SK-N-SH (cell line): ENCODE measurements around the gene TMEM163. TPM values are rescaled to one million over a fixed set of nuclear protein-coding genes. Genes with fewer than 3 reads are reported as not detected.

Source experiments
- CTCF ChIA-PET: fragments of 300-600, 350-600 bp; formaldehyde crosslinking; extraction: SDS; loops from one replicate; lab custom pipeline; 2021; lab: Yijun Ruan, JAX
- POLR2A ChIA-PET: fragments of 350-600 bp; sonication (Branson Sonifier 250); formaldehyde crosslinking; extraction: SDS; loops from one replicate; lab custom pipeline; 2020; ENCODE audit warnings: antibody characterized with exemption, inconsistent platforms; lab: Yijun Ruan, JAX
- DNase-seq: peaks from one replicate; pipeline ENCODE4 v3.0.0; 2012
- H2AFZ ChIP-seq: fragments of 200-600 bp; sonication (generic); 2 replicates; pipeline ENCODE4 v1.8.1; 2016; ENCODE audit warnings: antibody characterized with exemption, mild to moderate bottlenecking, low read depth
- H3F3A ChIP-seq: fragments of 200-600 bp; sonication (generic); replicated peaks from 2 replicates; pipeline ENCODE3; 2016; ENCODE audit warnings: antibody characterized with exemption, mild to moderate bottlenecking; ENCODE audit not compliant: insufficient read depth
- H3K27ac ChIP-seq, 2 experiments: fragments of 200-500 bp in 1 of 2; fragments of 200-600 bp in 1 of 2; sonication (Bioruptor generic) in 1 of 2; sonication (generic), shearing (Covaris generic) in 1 of 2; 2 replicates each; pipeline versions ENCODE4 v1.5.1 to v1.6.1; 2014 to 2016; ENCODE audit warnings: low read depth in 2 of 2, inconsistent platforms in 1 of 2, low read length in 1 of 2, mild to moderate bottlenecking in 1 of 2, mixed read lengths in 1 of 2
- H3K27me3 ChIP-seq: fragments of 200-600 bp; sonication (generic), shearing (Covaris generic); 2 replicates; pipeline ENCODE4 v1.6.1; 2016; ENCODE audit warnings: mixed run types; ENCODE audit not compliant: insufficient read depth
- H3K36me3 ChIP-seq, 2 experiments: fragments of 200-500 bp in 1 of 2; fragments of 200-600 bp in 1 of 2; sonication (Bioruptor generic) in 1 of 2; sonication (generic) in 1 of 2; replicated peaks in 1 of 2; 2 replicates each; pipeline versions ENCODE3 to v1.5.1; 2014 to 2016; ENCODE audit warnings: low read length in 1 of 2, mild to moderate bottlenecking in 1 of 2; ENCODE audit not compliant: insufficient read depth in 2 of 2, control insufficient read depth in 1 of 2
- H3K4me1 ChIP-seq, 2 experiments: fragments of 200-500 bp in 1 of 2; fragments of 200-600 bp in 1 of 2; sonication (Bioruptor generic) in 1 of 2; sonication (generic), shearing (Covaris generic) in 1 of 2; 2 replicates each; pipeline versions ENCODE4 v1.5.1 to v1.6.1; 2014 to 2016; ENCODE audit warnings: low read depth in 1 of 2, low read length in 1 of 2, mixed run types in 1 of 2; ENCODE audit not compliant: insufficient read depth in 2 of 2, control insufficient read depth in 1 of 2
- H3K4me2 ChIP-seq: fragments of 200-600 bp; sonication (generic), shearing (Covaris generic); 2 replicates; pipeline ENCODE4 v1.6.1; 2017; ENCODE audit warnings: mixed run types
- H3K4me3 ChIP-seq, 2 experiments: fragments of 200-500 bp in 1 of 2; fragments of 200-600 bp in 1 of 2; sonication (Bioruptor generic) in 1 of 2; sonication (generic), shearing (Covaris generic) in 1 of 2; 2 replicates each; pipeline versions ENCODE4 v1.5.1 to v1.8.1; 2014 to 2016; ENCODE audit warnings: low read depth in 2 of 2, inconsistent platforms in 1 of 2, low read length in 1 of 2, mild to moderate bottlenecking in 1 of 2, mixed read lengths in 1 of 2, moderate library complexity in 1 of 2
- H3K79me2 ChIP-seq: fragments of 200-600 bp; sonication (generic); 2 replicates; pipeline ENCODE4 v1.8.1; 2017; ENCODE audit warnings: mild to moderate bottlenecking; ENCODE audit not compliant: insufficient read depth
- H3K9ac ChIP-seq: fragments of 200-600 bp; sonication (generic); 2 replicates; pipeline ENCODE4 v1.6.1; 2017; ENCODE audit warnings: mixed run types
- H3K9me2 ChIP-seq: fragments of 200-600 bp; sonication (generic); 2 replicates; pipeline ENCODE4 v1.6.1; 2017; ENCODE audit warnings: mixed run types
- H3K9me3 ChIP-seq: fragments of 200-600 bp; sonication (generic); 2 replicates; pipeline ENCODE4 v1.6.1; 2017; ENCODE audit warnings: mixed run types, mild to moderate bottlenecking, moderate library complexity
- H4K20me1 ChIP-seq: fragments of 200-600 bp; sonication (generic); 2 replicates; pipeline ENCODE4 v1.6.1; 2017; ENCODE audit warnings: mild to moderate bottlenecking, mixed run types; ENCODE audit not compliant: insufficient read depth
- CHD2 ChIP-seq: fragments of 150-350 bp; IDR thresholded peaks from 2 replicates; pipeline ENCODE4 v1.6.1; 2018; ENCODE audit warnings: low read length; ENCODE audit not compliant: partially characterized antibody
- EP300 ChIP-seq, 2 experiments: IDR thresholded peaks; 2 replicates each; pipeline versions ENCODE4 v1.4.0 to v1.6.1; 2012; ENCODE audit warnings: borderline replicate concordance in 1 of 2, low read depth in 1 of 2, low read length in 1 of 2
- EZH2phosphoT487 ChIP-seq: fragments of 200-600 bp; sonication (generic); IDR thresholded peaks from 2 replicates; pipeline ENCODE4 v1.6.1; 2017; ENCODE audit warnings: low read depth, mixed run types, mild to moderate bottlenecking, antibody characterized with exemption, moderate library complexity, borderline replicate concordance
- FOSL2 ChIP-seq: IDR thresholded peaks from 2 replicates; pipeline ENCODE4 v1.4.0; 2012; ENCODE audit warnings: low read depth, mild to moderate bottlenecking, moderate library complexity, borderline replicate concordance
- FOXM1 ChIP-seq: IDR thresholded peaks from 2 replicates; pipeline ENCODE4 v1.4.0; 2012; ENCODE audit warnings: low read depth, mild to moderate bottlenecking
- GABPA ChIP-seq: IDR thresholded peaks from 2 replicates; pipeline ENCODE4 v1.4.0; 2012; ENCODE audit warnings: low read depth, mild to moderate bottlenecking
- GATA2 ChIP-seq: sonication (generic); formaldehyde crosslinking; IDR thresholded peaks from 2 replicates; pipeline ENCODE4 v1.5.0; 2020; ENCODE audit warnings: mild to moderate bottlenecking, missing genetic modification reagents
- JUND ChIP-seq: IDR thresholded peaks from 2 replicates; pipeline ENCODE4 v1.4.0; 2012
- MEF2A ChIP-seq: IDR thresholded peaks from 2 replicates; pipeline ENCODE4 v1.4.0; 2012; ENCODE audit warnings: low read depth, borderline replicate concordance
- MXI1 ChIP-seq: IDR thresholded peaks from 2 replicates; pipeline ENCODE4 v1.6.1; 2012; ENCODE audit warnings: mild to moderate bottlenecking, low read depth, low read length, improper control_type of control experiment
- NFIC ChIP-seq: IDR thresholded peaks from 2 replicates; pipeline ENCODE4 v1.4.0; 2012; ENCODE audit warnings: borderline replicate concordance
- NRF1 ChIP-seq: IDR thresholded peaks from 2 replicates; pipeline ENCODE4 v1.6.1; 2012; ENCODE audit warnings: low read depth, mild to moderate bottlenecking, low read length
- POLR2AphosphoS5 ChIP-seq: IDR thresholded peaks from 2 replicates; pipeline ENCODE4 v1.6.1; 2012; ENCODE audit warnings: low read depth, low read length
- RAD21 ChIP-seq: IDR thresholded peaks from 2 replicates; pipeline ENCODE4 v1.6.1; 2012; ENCODE audit warnings: mild to moderate bottlenecking, low read length
- RFX5 ChIP-seq: IDR thresholded peaks from 2 replicates; pipeline ENCODE4 v1.6.1; 2012; ENCODE audit warnings: mild to moderate bottlenecking, improper control_type of control experiment, low read length
- RXRA ChIP-seq: IDR thresholded peaks from 2 replicates; pipeline ENCODE4 v1.4.0; 2012; ENCODE audit warnings: low read depth, mild to moderate bottlenecking, borderline replicate concordance
- TAF1 ChIP-seq: IDR thresholded peaks from 2 replicates; pipeline ENCODE4 v1.6.1; 2012; ENCODE audit warnings: low read depth, mild to moderate bottlenecking, low read length, moderate library complexity, borderline replicate concordance
- TCF12 ChIP-seq: IDR thresholded peaks from 2 replicates; pipeline ENCODE4 v1.4.0; 2012
- USF1 ChIP-seq: IDR thresholded peaks from 2 replicates; pipeline ENCODE4 v1.4.0; 2012; ENCODE audit warnings: low read depth, borderline replicate concordance
- USF2 ChIP-seq: fragments of 150-350 bp; IDR thresholded peaks from 2 replicates; pipeline ENCODE4 v1.6.1; 2017; ENCODE audit warnings: antibody characterized with exemption, low read length, low read depth, borderline replicate concordance
- YY1 ChIP-seq: IDR thresholded peaks from 2 replicates; pipeline ENCODE4 v1.4.0; 2012; ENCODE audit warnings: low read depth, mild to moderate bottlenecking
- WGBS: methylation state at CpG from one replicate; pipeline ENCODE4 v1.1.6; 2017; ENCODE audit warnings: low lambda C conversion rate; 5-methylcytosine and 5-hydroxymethylcytosine counted together
- polyA plus RNA-seq, 3 experiments: library from polyadenylated mRNA; depleted of rRNA; stranded (reverse); fragments of >200 nt; gene quantifications; 2 replicates each; pipeline ENCODE4 v1.2.3, GENCODE V29; 2012

TMEM163 gene
- polyA plus RNA-seq, 1 of the 3 experiments (the other 2 are of a cell fraction) = not detected

- no peaks in the 10 kb centered on the region for H3F3A ChIP-seq
- H3K27me3 ChIP-seq = no peaks in the 10 kb centered on the region
- TF ChIP-seq RAD21 (no peak), FOXM1 (no peak), JUND (no peak), RXRA (no peak), TAF1 (no peak), NFIC (no peak), NRF1 (no peak), MEF2A (no peak), YY1 (no peak), TCF12 (no peak), USF1 (no peak), FOSL2 (no peak), MXI1 (no peak), RFX5 (no peak)
- no peaks in the 10 kb centered on the region for H3K9me2 ChIP-seq
- no peak overlapping the region for H2AFZ ChIP-seq
- no peaks in the 10 kb centered on the region for H3K9me3 ChIP-seq
- no peak overlapping the region for H3K9ac ChIP-seq
- H3K36me3 ChIP-seq = no peaks in the 10 kb centered on the region
- no peak overlapping the region for H3K4me3 ChIP-seq
- no peaks in the 10 kb centered on the region for H4K20me1 ChIP-seq
- H3K4me2 ChIP-seq = no peak overlapping the region
- DNase-seq = no peak
- WGBS = 9% methylated on average over 2 of the region's 2 CpGs
- H3K4me1 ChIP-seq = no peaks in the 10 kb centered on the region
- no peak overlapping the region for H3K27ac ChIP-seq
- POLR2A ChIA-PET = no interaction called here
- H3K79me2 ChIP-seq = no peaks in the 10 kb centered on the region
- CTCF ChIA-PET = no interaction called here
Measured at GRCh38 chr2:134683561-134684112, 35.2 kb downstream of the TMEM163 start.

- Histone ChIP-seq H3K27ac (no peak overlapping the region), H3K79me2 (no peaks in the 10 kb centered on the region), H3K4me2 (no peak overlapping the region), H3K27me3 (no peaks in the 10 kb centered on the region), H2AFZ (no peak overlapping the region), H3F3A (no peaks in the 10 kb centered on the region), H3K4me1 (no peaks in the 10 kb centered on the region; a peak in 1 of 4 replicates), H3K36me3 (no peaks in the 10 kb centered on the region), H3K4me3 (no peak overlapping the region), H3K9me2 (no peaks in the 10 kb centered on the region), H3K9me3 (no peaks in the 10 kb centered on the region), H4K20me1 (no peaks in the 10 kb centered on the region), H3K9ac (no peak overlapping the region)
- 80% methylated on average over 3 of the region's 3 CpGs for WGBS
- TF ChIP-seq MEF2A (no peak), TCF12 (no peak), USF1 (no peak), TAF1 (no peak), EZH2phosphoT487 (no peak), USF2 (no peak), NFIC (no peak), CHD2 (no peak), YY1 (no peak), RFX5 (no peak), GATA2 (CRISPR knock-in tag) (no peak), GABPA (no peak), POLR2AphosphoS5 (no peak), EP300 (IDR thresholded peaks at IDR 0.05; ENCODE audit: borderline replicate concordance in 1 of 2, low read depth in 1 of 2, low read length in 1 of 2) (no peak), RXRA (no peak)
- CTCF ChIA-PET = interaction anchor here (1.4 kb wide), 1 partner anchor 11 kb away, joined by 4 read pairs; no protein-coding TSS in a partner anchor
- DNase-seq = no peak
- POLR2A ChIA-PET = no interaction called here
Measured at GRCh38 chr2:134682726-134683125, 36.1 kb downstream of the TMEM163 start.
